ENCODE measurements around the gene GOT2. TPM values are rescaled to one million over a fixed set of nuclear protein-coding genes. Genes with fewer than 3 reads are reported as not detected.
A peak's percentile ranks its signal among the peaks of the same experiment; 100 is the strongest.
"Not testable (repeated sequence)": the region's sequence is repeated elsewhere in the genome, so short reads cannot be mapped to it uniquely, and the experiment has no call there.

Gene GOT2
- total RNA-seq, 2 donors from 2014 or later: 176 to 337 TPM

DNA sequence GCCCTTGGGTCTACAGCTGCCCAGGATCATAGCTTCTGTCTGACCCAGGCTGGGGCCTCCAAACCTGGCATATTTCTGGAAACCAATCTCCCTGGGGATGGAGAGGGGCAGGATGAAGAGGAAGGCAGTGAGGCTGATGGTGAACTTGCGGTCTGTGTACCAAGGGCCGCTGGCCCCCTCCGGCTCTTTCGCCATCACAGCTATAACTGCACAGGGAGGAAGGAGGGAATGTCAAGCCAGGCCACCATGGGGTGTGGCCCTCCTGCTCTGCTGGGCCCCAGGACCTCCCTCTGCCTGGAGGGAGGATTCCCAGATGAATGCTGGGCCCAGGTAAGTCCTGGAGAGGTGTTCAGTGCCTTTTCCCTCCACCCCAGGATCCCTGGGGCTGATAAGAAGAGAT lies 55.8 kb downstream of the GOT2 start:
- DNase-seq (ENCODE audit: low spot score): no peak

DNA sequence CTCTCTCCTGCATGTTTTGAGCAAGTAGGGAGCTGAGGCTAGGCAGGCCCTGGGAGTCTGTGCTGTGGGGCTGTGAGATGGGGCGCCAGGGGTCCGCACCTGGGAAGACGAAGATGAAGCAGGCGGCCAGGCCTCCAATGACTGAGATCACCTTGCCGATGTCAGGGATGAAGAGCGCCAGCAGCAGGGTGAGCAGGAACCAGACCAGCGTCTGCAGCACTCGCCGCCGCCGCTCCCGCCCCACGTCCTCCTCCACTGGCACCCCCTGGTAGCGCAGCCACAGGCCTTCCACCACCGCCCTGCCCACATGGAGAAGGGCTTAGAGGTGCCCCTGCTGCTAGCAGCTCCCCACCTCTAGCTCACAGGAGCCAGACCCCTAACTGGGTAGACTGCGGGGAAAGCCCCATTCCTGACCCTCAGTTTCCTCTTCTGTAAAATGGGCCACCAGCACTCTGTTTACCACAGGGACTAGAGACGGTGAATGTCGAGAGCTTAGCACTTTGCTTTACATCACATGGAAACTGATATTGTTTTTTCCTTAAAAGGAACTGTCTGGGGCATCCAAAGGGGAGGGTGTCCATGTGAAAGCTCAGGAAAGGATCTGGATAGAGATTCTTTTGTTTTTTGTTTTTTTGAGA lies 63.1 kb downstream of the GOT2 start:
- no peaks in the 10 kb centered on the region for H3K4me1 ChIP-seq
- DNase-seq (ENCODE audit: low spot score): no peak
- peaks cover 72% of the 10 kb centered on the region for H3K36me3 ChIP-seq
- H3K4me3 ChIP-seq: no peak overlapping the region
- no peaks in the 10 kb centered on the region for H3K9me3 ChIP-seq
- no peak overlapping the region for H3K27ac ChIP-seq
- TF ChIP-seq, protein P1, sequence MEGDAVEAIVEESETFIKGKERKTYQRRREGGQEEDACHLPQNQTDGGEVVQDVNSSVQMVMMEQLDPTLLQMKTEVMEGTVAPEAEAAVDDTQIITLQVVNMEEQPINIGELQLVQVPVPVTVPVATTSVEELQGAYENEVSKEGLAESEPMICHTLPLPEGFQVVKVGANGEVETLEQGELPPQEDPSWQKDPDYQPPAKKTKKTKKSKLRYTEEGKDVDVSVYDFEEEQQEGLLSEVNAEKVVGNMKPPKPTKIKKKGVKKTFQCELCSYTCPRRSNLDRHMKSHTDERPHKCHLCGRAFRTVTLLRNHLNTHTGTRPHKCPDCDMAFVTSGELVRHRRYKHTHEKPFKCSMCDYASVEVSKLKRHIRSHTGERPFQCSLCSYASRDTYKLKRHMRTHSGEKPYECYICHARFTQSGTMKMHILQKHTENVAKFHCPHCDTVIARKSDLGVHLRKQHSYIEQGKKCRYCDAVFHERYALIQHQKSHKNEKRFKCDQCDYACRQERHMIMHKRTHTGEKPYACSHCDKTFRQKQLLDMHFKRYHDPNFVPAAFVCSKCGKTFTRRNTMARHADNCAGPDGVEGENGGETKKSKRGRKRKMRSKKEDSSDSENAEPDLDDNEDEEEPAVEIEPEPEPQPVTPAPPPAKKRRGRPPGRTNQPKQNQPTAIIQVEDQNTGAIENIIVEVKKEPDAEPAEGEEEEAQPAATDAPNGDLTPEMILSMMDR (IDR thresholded peaks at IDR 0.05): no peak
- H3K27me3 ChIP-seq: no peaks in the 10 kb centered on the region

More for the DNA sequence above, 55.8 kb downstream of the GOT2 start:
- Histone ChIP-seq H3K4me1 (peaks cover 0 to 6% of the 10 kb centered on the region in 2 donors), H3K36me3 (peaks cover 48% of the 10 kb centered on the region), H3K4me3 (no peak overlapping the region), H3K27ac (no peak overlapping the region), H3K27me3 (no peaks in the 10 kb centered on the region), H3K9me3 (no peaks in the 10 kb centered on the region)
- TF ChIP-seq, protein P1 (IDR thresholded peaks at IDR 0.05): no peak

GRCh38 chr16:58670177-58670576 lies 63.9 kb downstream of the GOT2 start:
- DNase-seq (ENCODE audit: low spot score): no peak
- TF ChIP-seq, protein P1 (IDR thresholded peaks at IDR 0.05): no peak

DNA sequence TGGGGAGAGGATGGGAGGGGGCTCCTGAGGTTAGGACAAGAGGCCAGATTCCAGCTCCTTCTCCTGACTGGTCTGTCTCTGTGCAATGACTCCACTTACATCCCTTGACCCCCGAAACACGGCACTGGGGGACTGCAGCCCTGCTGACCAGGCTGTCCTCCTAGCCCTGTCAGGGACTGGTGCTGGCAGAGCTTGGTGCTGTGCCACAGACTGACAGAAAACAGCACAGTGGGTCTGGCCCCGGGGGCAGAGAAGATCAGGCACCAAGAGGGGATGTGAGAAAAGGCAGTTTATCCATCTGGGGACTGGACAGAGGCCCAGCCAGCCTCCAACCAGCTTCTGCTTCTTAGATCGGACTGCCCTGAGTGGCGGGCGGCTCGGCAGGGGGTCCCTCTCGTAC lies 68.9 kb downstream of the GOT2 start:
- DNase-seq (ENCODE audit: low spot score): no peak
- H3K36me3 ChIP-seq: peaks cover 30% of the 10 kb centered on the region
- H3K27ac ChIP-seq: no peak overlapping the region
- no peak overlapping the region for H3K4me3 ChIP-seq
- TF ChIP-seq, protein P1 (IDR thresholded peaks at IDR 0.05): no peak
- H3K9me3 ChIP-seq: no peaks in the 10 kb centered on the region
- no peaks in the 10 kb centered on the region for H3K27me3 ChIP-seq
- H3K4me1 ChIP-seq: no peaks in the 10 kb centered on the region

More at GRCh38 chr16:58670177-58670576, 63.9 kb downstream of the GOT2 start:
- H3K9me3 ChIP-seq: no peaks in the 10 kb centered on the region
- peaks cover 67% of the 10 kb centered on the region for H3K36me3 ChIP-seq
- H3K27ac ChIP-seq: no peak overlapping the region
- H3K27me3 ChIP-seq: no peaks in the 10 kb centered on the region
- H3K4me1 ChIP-seq: no peaks in the 10 kb centered on the region
- H3K4me3 ChIP-seq: no peak overlapping the region

DNA sequence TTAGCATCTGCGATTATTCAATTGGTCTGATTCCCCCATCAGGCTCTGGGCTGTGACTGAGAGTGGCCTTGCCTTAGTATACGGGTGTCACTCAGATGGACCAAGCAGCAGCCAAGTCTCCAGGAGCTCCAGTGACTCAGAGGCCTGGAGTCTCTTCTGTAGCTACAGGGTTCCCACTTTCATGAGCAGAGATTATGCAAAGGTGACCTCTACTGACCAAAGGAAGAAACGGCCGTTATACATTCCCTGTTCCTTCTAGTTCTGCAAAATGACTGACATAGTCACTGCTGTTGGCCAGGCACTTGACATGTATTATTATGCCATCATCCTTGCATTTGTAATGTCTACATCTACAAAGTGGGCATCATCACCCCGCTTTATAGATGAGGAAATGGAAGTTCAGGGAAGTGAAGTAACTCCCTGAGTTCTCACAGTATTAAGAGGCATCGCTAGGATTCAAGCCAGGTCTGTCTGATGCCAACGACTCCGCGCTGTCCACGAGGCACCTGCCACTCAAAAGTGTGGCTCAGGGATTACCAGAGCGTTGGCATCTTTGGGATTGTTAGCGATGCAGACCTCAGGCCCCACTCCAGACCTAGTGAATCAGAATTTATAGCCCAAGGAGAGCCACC lies 72.8 kb downstream of the GOT2 start:
- H3K4me1 ChIP-seq: no peaks in the 10 kb centered on the region
- H3K4me3 ChIP-seq: no peak overlapping the region
- TF ChIP-seq, protein P1 (IDR thresholded peaks at IDR 0.05): peak in 1 of 2 donors; percentile 64
- peak; percentile 70 for DNase-seq (ENCODE audit: low spot score)
- H3K36me3 ChIP-seq: no peaks in the 10 kb centered on the region
- no peak overlapping the region for H3K27ac ChIP-seq
- no peaks in the 10 kb centered on the region for H3K9me3 ChIP-seq
- no peaks in the 10 kb centered on the region for H3K27me3 ChIP-seq

GRCh38 chr16:58659911-58660310 lies 74.2 kb downstream of the GOT2 start:
- not testable (repeated sequence) for DNase-seq (ENCODE audit: low spot score); H3K4me1 ChIP-seq; H3K27ac ChIP-seq; H3K4me3 ChIP-seq; H3K9me3 ChIP-seq; H3K36me3 ChIP-seq; H3K27me3 ChIP-seq
